ENCODE results near the gene PHF20.

The PHF20 gene

DNA sequence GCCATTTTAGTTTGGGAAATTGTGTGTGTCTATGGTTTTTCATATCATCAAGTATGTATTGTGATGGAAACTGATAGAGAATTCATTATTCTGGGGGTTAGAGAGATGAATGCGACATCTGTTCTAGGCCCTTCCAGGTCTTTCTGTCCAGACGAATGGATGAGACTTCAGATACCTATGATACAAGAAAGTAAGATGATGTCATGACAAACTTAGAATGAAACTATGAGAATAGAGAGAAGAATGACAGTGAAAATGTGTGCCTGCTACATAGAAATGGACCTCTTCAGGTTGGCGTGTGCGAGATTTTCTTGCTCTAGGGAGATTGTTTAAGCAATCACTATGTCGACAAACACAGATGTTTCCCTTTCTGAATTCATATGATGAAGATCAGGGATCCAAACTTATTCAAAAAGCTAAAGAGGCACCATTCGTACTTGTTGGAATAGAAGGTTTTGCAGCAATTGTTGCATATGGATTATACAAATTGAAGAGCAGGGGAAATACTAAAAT is 106.4 kb downstream of the PHF20 start:
- TF ChIP-seq, protein P1, sequence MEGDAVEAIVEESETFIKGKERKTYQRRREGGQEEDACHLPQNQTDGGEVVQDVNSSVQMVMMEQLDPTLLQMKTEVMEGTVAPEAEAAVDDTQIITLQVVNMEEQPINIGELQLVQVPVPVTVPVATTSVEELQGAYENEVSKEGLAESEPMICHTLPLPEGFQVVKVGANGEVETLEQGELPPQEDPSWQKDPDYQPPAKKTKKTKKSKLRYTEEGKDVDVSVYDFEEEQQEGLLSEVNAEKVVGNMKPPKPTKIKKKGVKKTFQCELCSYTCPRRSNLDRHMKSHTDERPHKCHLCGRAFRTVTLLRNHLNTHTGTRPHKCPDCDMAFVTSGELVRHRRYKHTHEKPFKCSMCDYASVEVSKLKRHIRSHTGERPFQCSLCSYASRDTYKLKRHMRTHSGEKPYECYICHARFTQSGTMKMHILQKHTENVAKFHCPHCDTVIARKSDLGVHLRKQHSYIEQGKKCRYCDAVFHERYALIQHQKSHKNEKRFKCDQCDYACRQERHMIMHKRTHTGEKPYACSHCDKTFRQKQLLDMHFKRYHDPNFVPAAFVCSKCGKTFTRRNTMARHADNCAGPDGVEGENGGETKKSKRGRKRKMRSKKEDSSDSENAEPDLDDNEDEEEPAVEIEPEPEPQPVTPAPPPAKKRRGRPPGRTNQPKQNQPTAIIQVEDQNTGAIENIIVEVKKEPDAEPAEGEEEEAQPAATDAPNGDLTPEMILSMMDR (IDR thresholded peaks at IDR 0.05) = no peak

DNA sequence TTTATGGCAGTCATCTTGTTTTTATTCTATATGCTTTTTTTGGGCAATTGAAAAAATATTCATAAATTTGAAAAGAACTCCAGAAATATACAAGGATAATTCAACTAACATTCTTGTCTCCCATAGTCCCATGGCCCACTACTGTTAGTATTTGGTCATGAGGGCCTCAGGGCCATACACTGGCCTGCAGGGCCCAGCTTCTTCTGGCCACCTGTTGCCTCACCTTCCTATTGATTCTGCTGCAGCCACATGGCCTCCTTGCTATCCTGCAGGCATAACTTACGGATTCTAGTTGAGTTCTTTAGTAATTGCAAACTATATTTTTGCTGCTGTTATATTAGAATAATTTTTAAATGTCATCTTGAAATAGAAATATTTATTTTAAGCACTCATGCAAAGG is 109.9 kb downstream of the PHF20 start:
- TF ChIP-seq, protein P1 (IDR thresholded peaks at IDR 0.05) = no peak

DNA sequence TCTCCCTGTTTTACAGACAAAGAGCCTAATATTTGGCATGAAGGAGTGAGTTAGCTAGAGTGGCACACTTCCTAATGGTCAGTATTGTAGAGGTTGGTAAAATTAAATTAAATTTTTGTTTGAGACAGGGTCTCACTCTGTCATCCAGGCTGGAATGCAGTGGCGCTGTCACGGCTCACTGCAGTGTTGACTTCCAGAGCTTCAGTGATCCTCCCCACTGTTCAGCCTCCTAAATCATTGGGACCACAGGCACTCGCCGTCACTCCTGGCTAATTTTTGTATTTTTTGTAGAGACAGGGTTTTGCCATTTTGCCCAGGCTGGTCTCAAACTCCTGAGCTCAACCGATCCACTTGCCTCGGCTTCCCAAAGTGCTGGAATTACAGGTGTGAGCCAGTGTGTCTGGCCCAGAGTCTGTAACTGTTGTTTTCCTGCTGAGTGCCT is 111.5 kb downstream of the PHF20 start:
- TF ChIP-seq, protein P1 (IDR thresholded peaks at IDR 0.05) = no peak

DNA sequence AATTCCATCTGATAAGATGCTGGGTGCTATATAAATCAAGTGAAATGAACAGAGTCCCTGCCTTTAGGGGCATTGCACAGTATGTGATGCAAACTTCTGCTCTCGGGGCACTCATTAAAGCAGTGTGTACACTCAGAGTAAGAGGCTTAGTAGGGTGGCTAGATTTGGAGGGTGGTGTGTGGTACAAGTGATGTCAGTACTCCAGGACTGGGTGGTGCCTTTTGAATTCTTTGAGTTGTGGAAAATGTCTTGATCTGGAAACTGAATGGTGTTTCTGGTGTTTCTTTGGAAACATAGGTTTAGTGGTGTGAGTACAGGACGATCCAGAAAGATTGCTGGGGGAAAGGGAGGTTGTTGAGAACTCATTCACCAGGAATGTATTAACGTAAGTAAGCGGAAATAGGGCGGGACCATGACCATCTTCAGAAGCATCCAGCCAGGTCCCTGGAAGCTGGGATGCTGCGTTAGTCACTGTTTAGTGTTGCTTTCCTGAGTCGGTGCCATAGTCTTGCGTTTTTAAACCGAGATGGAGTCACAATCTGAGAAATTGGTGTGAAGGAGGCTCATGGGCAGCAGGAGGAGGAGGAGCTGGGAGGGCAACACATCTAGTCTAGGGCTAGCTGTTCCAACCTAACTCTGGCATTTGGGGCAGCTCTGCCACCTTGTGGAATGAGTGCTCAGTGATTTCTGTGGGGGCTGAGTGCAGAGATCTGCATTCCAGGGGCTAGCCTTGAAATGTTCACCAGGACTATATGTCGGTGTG is 112.1 kb downstream of the PHF20 start:
- TF ChIP-seq, protein P1 (IDR thresholded peaks at IDR 0.05) = peak; percentile 83

DNA sequence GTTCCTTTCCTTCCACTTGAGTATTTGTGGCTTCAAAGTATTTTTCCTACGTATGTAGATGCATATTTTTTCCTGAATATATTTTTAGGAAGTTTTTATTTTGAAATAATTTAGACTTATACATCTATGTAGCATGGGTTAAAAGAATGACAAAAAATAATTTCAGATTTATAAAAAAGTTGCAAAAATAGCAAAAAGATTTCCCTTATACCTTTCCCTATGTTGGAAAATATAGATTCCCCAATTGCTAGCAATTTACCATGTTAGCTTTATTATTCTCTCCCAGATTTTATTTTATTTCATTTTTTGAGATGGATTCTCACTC is 112.7 kb downstream of the PHF20 start:
- TF ChIP-seq, protein P1 (IDR thresholded peaks at IDR 0.05) = peak; percentile 10; the same call in 1 of the 2 replicates

DNA sequence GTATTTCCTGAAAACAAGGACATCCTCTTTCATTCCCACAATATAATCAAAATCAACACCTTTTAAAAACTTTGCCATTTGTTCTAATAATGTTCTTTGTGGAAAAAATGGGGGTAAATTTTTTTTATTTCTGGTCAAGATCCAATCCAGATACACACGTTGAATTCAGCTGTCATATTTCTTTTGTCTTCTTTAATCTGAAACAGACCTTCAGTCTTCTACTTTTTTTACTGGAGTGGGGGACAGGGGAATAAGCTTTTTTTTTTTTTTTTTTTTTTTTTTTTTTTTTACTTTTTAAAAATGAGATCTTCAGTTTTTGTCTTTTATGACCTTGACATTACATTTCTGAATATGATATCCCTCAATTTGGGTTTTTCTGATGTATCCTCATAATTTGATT is 113.4 kb downstream of the PHF20 start:
- TF ChIP-seq, protein P1 (IDR thresholded peaks at IDR 0.05) = no peak

DNA sequence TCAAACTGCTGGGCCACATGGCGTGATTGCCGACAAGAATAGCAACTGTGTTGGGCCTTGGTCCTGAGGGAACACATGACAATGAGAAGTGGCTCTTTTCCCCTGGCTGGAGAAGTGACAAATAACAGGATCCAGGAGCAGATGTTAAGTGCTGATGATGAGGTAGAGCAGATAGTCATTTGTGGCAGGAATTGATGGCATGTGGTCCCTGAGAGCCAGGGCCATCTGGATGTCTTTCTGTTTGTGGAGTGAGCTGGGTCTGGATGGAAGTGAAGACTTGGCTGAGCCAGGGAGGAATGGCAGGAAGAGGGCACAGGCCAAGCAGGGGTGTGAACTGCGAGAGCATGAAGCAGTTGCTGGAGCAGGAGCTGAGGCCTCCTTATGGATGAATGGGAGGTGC is 114.7 kb downstream of the PHF20 start:
- TF ChIP-seq, protein P1 (IDR thresholded peaks at IDR 0.05) = no peak
